Right forelimb (tissue), 1 donor: ENCODE measurements around the gene TGFBR3.

Experiments used
- DNase-seq: peaks from one replicate; pipeline ENCODE4 v3.0.0-alpha.2; 2018

TGFBR3 gene

GRCh38 chr1:91885716-91886506, at the start of gene TGFBR3:
TGFBR3 (minus strand) TSS chr1:91886151; CDS start chr1:91861531, 24,620 bp downstream.
- DNase-seq, result peak; percentile 99

GRCh38 chr1:91929250-91929649, 43.3 kb upstream of the TGFBR3 start:
- no peak for DNase-seq

GRCh38 chr1:91928026-91928425, 42.1 kb upstream of the TGFBR3 start:
- DNase-seq, result no peak

GRCh38 chr1:91925644-91926435, 39.9 kb upstream of the TGFBR3 start:
- no peak for DNase-seq

- no peak for DNase-seq
These were observed 38.2 kb upstream of the TGFBR3 start for GRCh38 chr1:91924146-91924545.

GRCh38 chr1:91919962-91920361, 34.0 kb upstream of the TGFBR3 start:
- no peak for DNase-seq

GRCh38 chr1:91916811-91917460, 31.0 kb upstream of the TGFBR3 start:
- DNase-seq, result no peak

- DNase-seq, result no peak
These were observed 30.1 kb upstream of the TGFBR3 start for GRCh38 chr1:91916046-91916445.

- no peak for DNase-seq
These were observed 27.1 kb upstream of the TGFBR3 start for GRCh38 chr1:91913018-91913417.

GRCh38 chr1:91912266-91912665, 26.3 kb upstream of the TGFBR3 start:
- DNase-seq, result no peak

- DNase-seq, result no peak
These were observed 15.3 kb upstream of the TGFBR3 start for GRCh38 chr1:91901231-91901630.

- DNase-seq, result no peak
These were observed 14.6 kb upstream of the TGFBR3 start for GRCh38 chr1:91900562-91900961.

- no peak for DNase-seq
These were observed 11.1 kb upstream of the TGFBR3 start for GRCh38 chr1:91897016-91897415.

GRCh38 chr1:91895832-91896556, 10.0 kb upstream of the TGFBR3 start:
- no peak for DNase-seq

GRCh38 chr1:91894036-91894761, 8.2 kb upstream of the TGFBR3 start:
- DNase-seq, result no peak

GRCh38 chr1:91891969-91892368, 6.0 kb upstream of the TGFBR3 start:
- no peak for DNase-seq

GRCh38 chr1:91891454-91891853, 5.5 kb upstream of the TGFBR3 start:
- DNase-seq, result no peak

- no peak for DNase-seq
These were observed 3.9 kb upstream of the TGFBR3 start for GRCh38 chr1:91889717-91890459.

- peak; percentile 68 for DNase-seq
These were observed 687 bp downstream of the TGFBR3 start for GRCh38 chr1:91885213-91885715.

- peak; percentile 64 for DNase-seq
These were observed 1.3 kb downstream of the TGFBR3 start for GRCh38 chr1:91884459-91885212.
